GM20000 (cell line): ENCODE measurements around the gene CISH.

ENCODE experiments used
- DNase-seq: peaks from one replicate; pipeline ENCODE4 v3.0.0; 2012; ENCODE audit warnings: low spot score
- TF ChIP-seq, protein P1 (sequence below): IDR thresholded peaks from 2 replicates; pipeline ENCODE4 v1.5.1; 2012; ENCODE audit warnings: mild to moderate bottlenecking, control low read depth; ENCODE audit errors: extremely low read depth, missing control alignments

Gene CISH

DNA sequence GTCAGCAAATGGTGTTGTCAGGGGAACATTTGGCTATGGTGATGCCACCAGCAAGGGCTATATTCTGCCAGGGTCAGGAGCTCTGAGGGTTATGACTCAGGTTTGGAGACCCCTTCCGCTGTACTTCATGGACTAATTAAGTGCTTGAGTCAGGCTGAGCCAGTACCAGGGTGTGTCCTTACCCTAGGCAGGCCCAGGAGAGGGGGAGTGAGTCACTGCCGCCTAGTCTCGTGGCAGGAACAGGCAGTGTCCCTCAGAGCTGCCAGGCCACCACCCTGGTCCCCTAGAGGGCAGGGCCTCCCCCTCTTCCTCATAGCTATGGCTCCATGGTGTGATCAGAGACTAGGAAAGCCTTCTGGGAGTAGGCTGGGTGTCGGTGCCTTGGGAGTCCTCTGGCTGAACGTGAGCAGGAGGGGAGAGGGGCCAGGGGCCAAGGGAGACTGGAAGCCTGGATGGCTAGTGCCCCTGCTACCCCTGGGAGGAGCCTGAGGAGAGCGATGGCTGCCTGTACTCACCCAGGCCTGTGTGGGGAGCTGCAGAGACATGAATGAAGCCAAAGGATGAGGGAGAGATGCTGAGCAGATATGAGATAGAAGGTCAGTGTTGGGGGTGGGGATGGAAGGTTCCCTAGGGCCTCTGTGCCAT lies 16.0 kb upstream of the CISH start:
- DNase-seq = no peak
- TF ChIP-seq, protein P1, sequence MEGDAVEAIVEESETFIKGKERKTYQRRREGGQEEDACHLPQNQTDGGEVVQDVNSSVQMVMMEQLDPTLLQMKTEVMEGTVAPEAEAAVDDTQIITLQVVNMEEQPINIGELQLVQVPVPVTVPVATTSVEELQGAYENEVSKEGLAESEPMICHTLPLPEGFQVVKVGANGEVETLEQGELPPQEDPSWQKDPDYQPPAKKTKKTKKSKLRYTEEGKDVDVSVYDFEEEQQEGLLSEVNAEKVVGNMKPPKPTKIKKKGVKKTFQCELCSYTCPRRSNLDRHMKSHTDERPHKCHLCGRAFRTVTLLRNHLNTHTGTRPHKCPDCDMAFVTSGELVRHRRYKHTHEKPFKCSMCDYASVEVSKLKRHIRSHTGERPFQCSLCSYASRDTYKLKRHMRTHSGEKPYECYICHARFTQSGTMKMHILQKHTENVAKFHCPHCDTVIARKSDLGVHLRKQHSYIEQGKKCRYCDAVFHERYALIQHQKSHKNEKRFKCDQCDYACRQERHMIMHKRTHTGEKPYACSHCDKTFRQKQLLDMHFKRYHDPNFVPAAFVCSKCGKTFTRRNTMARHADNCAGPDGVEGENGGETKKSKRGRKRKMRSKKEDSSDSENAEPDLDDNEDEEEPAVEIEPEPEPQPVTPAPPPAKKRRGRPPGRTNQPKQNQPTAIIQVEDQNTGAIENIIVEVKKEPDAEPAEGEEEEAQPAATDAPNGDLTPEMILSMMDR = peak; percentile 24

DNA sequence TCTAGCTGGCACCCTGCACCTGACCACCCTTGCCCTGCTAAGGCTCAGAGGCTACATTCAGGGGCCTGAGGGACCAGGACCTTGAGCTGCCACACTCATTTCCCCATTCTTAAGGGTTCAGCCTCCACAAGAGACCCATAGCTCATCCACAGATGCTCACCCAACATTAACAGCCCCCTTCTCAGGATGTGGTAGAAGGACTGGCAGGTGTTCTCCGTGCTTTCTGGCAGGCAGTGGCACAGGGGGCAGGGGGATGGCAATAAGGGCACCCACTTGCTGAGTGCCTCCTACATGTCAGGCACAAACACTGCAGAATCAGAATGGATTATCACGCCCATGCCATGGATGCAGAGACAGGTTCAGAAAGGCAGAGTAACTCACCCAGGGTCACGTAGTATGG lies 14.8 kb upstream of the CISH start:
- no peak for DNase-seq
- TF ChIP-seq, protein P1 = no peak

DNA sequence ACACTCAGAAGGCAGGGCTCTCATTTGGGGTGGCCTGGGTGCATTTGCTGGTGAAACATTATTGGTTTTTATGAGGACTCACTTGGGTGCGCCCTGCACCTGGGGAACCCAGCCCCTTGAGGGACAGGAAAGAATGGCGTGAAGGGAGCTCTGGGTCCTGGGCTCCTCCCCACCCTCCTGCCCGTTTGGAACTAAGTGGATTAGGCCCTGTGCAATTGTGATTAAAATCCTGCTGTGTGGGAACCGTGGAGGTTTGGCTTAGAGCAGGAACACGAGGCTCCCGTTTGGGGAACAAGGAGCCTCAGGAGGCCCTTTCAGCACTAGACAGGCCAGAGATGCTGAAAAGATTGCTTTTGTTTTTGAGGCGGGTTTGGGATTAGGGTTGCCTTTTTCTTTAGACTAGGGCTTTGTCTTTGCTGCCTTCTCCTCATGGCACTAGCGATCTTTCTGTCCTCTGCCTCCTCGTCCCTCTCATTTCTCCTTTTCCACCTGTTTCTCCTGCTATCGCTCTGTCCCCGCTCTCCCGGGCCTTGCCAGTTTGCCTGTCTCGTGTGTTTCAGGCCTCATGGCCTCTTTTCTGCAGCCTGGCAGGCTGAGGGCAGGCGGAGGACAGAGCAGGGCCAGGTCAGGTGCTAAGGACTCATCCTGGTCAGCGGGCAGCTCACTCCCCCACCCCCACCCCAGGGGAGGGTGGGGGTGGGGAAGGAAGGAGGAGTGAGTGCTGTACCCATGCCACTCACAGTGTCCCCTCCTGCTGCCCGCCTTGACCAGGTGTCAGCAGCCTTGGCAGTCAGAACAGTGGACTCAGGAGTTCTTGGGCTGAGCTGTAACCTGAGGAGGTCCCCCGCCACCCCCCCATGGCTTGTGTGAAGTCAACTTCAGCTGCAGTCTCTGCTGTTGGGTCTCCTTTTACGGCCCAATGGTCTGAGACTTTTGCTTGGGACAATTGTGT lies 13.9 kb upstream of the CISH start:
- no peak for DNase-seq
- TF ChIP-seq, protein P1 = no peak

DNA sequence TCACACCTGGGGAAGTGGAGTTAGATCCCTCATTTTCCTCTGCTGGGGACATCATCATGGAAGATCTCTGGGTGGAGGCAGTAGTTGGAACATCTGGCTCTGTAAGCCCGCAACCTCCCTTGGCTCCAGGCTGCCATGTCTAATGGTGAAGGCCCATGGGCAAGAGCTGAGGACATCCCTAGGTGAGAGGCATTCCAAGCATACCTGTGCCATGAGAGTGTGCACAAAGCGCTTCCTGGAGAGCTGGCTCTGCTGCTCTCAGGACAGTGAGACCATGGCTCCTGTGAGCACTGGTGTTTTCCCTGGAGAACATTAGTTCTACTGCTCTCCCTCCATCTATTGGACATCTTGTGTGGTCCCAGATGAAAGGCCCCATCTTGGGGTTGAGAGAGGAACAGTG lies 13.1 kb upstream of the CISH start:
- no peak for DNase-seq
- TF ChIP-seq, protein P1 = no peak

DNA sequence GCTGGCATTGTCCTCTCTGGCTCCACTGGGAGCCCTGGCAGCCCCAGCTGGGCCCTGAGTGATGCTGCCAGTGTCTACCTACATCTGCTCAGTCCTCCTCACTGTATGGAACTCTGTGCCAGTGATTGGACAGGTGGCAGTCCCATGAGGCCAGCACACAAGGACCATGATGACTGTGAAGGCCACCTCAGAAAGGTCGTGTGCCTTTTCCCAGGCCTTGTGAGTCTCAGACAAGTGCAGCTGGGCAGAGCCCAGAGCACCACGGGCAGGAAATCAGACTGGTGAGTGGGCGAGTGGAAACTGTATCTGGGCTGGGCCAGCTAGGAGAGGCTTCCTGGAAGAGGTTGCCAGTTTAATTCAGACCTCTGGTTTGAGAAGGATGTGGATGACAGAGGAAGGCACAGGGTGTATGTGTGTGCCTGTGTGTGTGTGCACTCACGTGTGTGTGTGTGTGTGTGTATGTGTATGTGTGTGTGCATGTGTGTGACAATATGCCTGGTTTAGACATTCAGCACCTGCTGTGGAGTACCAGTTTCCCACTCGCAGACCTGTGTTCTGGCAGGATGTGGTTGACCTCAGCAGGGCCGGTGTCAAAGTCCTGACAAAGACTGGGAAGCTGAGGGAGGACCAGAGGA lies 12.4 kb upstream of the CISH start:
- no peak for DNase-seq

DNA sequence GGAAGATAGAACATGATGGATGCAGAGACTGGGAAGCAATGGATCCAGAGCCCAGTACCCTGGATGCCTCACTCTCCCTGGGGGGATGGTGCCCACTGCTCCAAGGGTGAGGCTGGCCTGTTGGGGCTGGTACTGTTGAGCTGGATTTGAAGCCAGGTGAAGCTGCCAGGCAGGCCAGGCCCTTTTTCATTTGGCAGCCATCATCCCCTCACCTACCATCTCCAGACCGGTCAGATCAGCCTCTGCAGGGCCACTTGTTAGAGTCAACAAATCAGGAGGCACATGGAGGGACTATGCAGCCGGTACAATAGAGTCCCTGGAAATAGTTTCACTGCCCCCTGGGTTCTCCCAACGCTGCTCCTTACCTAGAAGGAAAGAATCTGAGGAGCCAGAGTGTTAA lies 11.3 kb upstream of the CISH start:
- TF ChIP-seq, protein P1 = no peak
- DNase-seq = no peak

More for the DNA sequence above, 12.4 kb upstream of the CISH start:
- TF ChIP-seq, protein P1 = no peak

DNA sequence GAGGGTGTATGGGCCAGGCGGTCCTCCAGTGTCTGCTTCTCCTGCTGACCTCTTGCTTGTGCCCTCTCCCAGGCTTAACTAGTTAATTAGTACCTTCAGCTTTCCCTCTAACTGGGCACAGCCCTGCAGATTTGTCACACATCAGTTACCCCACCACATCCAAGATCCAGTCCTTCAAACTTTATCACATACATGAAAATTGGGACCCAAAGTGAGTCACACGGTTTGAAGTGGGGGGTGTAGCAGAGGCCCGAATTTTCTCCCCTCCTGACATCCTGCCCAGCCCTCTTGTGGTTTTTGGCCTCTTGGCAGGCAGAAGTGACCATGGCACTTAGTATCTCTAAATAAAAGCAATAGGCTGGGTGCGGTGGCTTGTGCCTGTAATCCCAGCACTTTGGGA lies 9.2 kb upstream of the CISH start:
- TF ChIP-seq, protein P1 = no peak
- no peak for DNase-seq
